Kidney epithelial cell (primary cell): ENCODE data around the gene MSL1. TPM values are rescaled to one million over a fixed set of nuclear protein-coding genes. Genes with fewer than 3 reads are reported as not detected.

Experiments
- DNase-seq: peaks from one replicate; pipeline ENCODE4 v3.0.0-alpha.2; 2010; ENCODE audit warnings: low read depth
- H3K27me3 ChIP-seq: 2 replicates; pipeline ENCODE4 v1.6.0; 2011; ENCODE audit warnings: low read length; ENCODE audit not compliant: control insufficient read depth, insufficient read depth
- H3K36me3 ChIP-seq: 2 replicates; pipeline ENCODE4 v1.5.1; 2011; ENCODE audit warnings: low read length; ENCODE audit not compliant: control insufficient read depth, insufficient read depth
- H3K4me3 ChIP-seq: 2 replicates; pipeline ENCODE4 v1.5.1; 2011; ENCODE audit warnings: low read depth, mild to moderate bottlenecking, control low read depth, low read length
- total RNA-seq: library from RNA; depleted of rRNA; stranded (reverse); fragments of >200 nt; gene quantifications from 2 replicates; pipeline ENCODE4 v1.2.3, GENCODE V29; 2015
- TF ChIP-seq, protein P1 (sequence below): IDR thresholded peaks from 2 replicates; pipeline ENCODE4 v1.5.1; 2011; ENCODE audit warnings: mild to moderate bottlenecking, moderate library complexity, low read length, control low read depth, inconsistent platforms; ENCODE audit not compliant: insufficient read depth, poor library complexity, severe bottlenecking

The MSL1 gene
- total RNA-seq, 1 donor from 2014 or later, result 40.6 TPM

DNA sequence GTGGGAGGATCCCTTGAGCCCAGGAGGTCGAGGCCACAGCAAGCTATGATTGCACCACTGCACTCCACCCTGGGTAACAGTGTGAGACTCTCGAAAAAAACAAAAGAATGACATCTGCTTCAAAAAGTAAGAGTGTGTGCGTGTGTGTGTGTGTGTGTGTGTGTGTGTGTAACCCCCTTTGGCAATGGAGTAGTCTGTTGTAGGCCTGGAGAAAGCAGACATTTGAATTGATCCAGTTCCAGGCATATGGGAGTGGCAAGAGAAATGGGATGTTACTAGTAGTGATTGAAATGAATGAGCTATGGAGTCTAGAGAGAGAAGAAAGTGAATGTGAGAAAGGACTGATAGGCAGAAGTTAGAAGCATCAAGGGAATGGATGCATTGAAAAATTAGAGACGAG is 28.5 kb downstream of the MSL1 start:
- Histone ChIP-seq H3K27me3 (no peaks in the 10 kb centered on the region), H3K4me3 (no peak overlapping the region), H3K36me3 (peaks cover 1% of the 10 kb centered on the region)
- no peak for DNase-seq
- TF ChIP-seq, protein P1, sequence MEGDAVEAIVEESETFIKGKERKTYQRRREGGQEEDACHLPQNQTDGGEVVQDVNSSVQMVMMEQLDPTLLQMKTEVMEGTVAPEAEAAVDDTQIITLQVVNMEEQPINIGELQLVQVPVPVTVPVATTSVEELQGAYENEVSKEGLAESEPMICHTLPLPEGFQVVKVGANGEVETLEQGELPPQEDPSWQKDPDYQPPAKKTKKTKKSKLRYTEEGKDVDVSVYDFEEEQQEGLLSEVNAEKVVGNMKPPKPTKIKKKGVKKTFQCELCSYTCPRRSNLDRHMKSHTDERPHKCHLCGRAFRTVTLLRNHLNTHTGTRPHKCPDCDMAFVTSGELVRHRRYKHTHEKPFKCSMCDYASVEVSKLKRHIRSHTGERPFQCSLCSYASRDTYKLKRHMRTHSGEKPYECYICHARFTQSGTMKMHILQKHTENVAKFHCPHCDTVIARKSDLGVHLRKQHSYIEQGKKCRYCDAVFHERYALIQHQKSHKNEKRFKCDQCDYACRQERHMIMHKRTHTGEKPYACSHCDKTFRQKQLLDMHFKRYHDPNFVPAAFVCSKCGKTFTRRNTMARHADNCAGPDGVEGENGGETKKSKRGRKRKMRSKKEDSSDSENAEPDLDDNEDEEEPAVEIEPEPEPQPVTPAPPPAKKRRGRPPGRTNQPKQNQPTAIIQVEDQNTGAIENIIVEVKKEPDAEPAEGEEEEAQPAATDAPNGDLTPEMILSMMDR, result no peak

DNA sequence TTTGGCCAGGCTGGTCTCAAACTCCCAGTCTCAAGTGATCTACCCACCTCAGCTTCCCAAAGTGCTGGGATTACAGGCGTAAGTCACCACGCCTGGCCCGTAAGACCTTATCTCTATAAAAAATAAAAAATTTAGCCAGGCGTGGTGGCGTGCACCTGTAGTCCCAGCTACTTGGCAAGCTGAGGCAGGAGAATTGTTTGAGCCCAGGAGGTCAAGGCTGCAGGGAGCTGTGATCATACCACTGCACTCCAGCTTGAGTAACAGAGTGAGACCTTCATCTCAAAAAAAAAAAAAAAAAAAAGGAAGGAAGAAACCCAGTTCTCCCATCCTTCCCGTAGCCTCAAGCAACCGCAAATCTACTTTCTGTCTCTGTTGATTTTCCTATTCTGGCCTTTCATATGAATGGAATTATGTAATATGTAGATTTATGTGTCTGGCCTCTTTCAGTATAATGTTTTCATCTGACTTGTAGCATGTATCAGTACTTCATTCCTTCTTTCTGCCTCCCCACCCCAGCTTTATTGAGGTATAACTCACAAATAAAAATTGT is 29.7 kb downstream of the MSL1 start:
- TF ChIP-seq, protein P1, result no peak
- no peak overlapping the region for H3K4me3 ChIP-seq

DNA sequence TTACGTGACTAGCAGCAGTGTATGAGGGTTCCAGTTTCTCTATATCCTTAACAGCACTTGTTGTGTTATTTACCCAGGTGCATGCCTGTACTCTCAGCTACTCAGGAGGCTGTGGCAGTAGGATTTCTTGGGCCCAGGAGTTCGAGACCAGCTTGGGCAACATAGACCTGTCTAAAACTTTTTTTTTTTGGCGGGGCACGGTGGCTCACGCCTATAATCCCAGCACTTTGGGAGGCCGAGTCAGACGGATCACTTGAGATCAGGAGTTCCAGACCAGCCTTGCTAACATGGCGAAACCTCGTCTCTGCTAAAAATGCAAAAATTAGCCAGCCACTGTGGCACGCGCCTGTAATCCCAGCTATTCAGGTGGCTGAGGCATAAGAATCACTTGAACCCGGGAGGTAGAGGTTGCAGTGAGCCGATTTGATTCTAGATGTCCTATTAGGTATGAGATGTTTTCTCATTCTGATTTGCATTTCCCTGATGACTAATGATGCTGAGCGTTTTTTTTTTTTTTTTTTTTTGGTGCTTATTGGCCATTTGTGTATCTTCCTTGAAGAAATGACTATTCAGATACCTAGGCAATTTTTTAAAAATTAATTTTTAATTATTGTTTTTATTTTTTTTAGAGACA is 31.9 kb downstream of the MSL1 start:
- H3K36me3 ChIP-seq, result no peaks in the 10 kb centered on the region
- TF ChIP-seq, protein P1, result no peak
- no peak for DNase-seq
- H3K4me3 ChIP-seq, result no peak overlapping the region
- no peaks in the 10 kb centered on the region for H3K27me3 ChIP-seq

More for the DNA sequence above, 29.7 kb downstream of the MSL1 start:
- Histone ChIP-seq H3K27me3 (no peaks in the 10 kb centered on the region), H3K36me3 (peaks cover 1% of the 10 kb centered on the region)
- DNase-seq, result no peak

DNA sequence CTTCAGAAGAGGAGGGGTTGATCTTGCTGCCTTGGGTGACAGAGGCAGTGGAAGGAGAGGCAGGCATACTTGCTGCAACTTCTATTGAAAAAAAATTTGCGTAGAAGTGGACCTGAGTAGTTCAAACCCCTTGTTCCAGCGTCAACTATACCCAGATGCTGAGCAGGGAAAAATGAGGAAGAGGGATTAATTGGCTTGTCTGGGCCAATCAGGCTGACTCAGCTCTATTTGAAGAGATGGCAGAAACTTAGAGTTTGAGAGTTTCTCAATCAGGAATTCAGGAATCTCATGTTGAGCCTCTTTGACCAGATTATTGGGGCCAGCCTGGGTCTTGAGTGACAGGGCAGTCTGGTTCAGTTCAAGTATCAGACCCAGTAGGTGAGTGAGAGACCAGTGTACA is 36.2 kb downstream of the MSL1 start:
- no peak overlapping the region for H3K4me3 ChIP-seq
- H3K36me3 ChIP-seq, result no peaks in the 10 kb centered on the region
- no peaks in the 10 kb centered on the region for H3K27me3 ChIP-seq
- TF ChIP-seq, protein P1, result no peak
- DNase-seq, result no peak

DNA sequence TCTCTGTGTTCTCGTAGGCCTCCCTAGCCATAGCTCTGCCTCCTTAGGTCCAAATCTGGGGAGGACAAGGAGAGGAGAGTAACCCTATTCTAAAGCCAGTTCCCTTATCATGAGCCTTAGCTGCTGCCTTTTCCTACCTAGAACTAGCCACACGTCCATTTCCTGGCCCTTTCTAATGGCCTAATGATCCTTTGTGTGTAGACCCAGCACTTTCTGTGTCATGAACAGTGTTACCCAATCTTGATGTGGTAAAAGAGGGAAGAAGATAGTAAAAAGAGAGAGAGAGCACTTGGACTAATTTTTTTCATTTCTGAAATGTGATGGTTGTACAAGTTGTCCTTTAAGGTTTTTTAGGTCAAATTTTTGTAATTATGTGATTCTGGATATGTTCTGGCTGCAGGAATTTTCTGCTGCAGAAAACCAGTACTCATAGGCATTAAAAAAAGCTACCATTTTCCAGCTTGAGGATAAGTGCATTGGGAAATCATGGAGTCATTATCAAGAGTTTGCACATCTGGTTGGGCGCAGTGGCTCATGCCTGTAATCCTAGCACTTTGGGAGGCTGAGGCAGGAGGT is 36.8 kb downstream of the MSL1 start:
- DNase-seq, result no peak
- TF ChIP-seq, protein P1, result no peak

More for the DNA sequence above, 36.8 kb downstream of the MSL1 start:
- Histone ChIP-seq H3K4me3 (no peak overlapping the region), H3K27me3 (no peaks in the 10 kb centered on the region), H3K36me3 (no peaks in the 10 kb centered on the region)
